HG03039 (cell line): ENCODE data around the gene FZD1.

Experiments used
- ATAC-seq: cut with Tn5 transposase; IDR thresholded peaks from one replicate; pipeline ENCODE4 v1.9.1; 2021; ENCODE audit warnings: mild to moderate bottlenecking, moderate library complexity; ENCODE audit not compliant: unreplicated experiment

Gene FZD1

GRCh38 chr7:91264046-91264923 lies at the start of gene FZD1:
Gene FZD1 (plus strand): TSS chr7:91264433. CDS start chr7:91264881, 448 bp downstream.
- ATAC-seq = peak; percentile 94

- ATAC-seq = no peak
Observed at GRCh38 chr7:91226411-91226810, 37.8 kb upstream of the FZD1 start.

GRCh38 chr7:91228327-91228726 lies 35.9 kb upstream of the FZD1 start:
- no peak for ATAC-seq

- no peak for ATAC-seq
Observed at GRCh38 chr7:91228927-91229558, 35.2 kb upstream of the FZD1 start.

- ATAC-seq = no peak
Observed at GRCh38 chr7:91230100-91230499, 34.1 kb upstream of the FZD1 start.

- ATAC-seq = no peak
Observed at GRCh38 chr7:91230503-91230902, 33.7 kb upstream of the FZD1 start.

- no peak for ATAC-seq
Observed at GRCh38 chr7:91233212-91233611, 31.0 kb upstream of the FZD1 start.

GRCh38 chr7:91235211-91235832 lies 28.9 kb upstream of the FZD1 start:
- no peak for ATAC-seq

GRCh38 chr7:91239171-91239604 lies 25.0 kb upstream of the FZD1 start:
- ATAC-seq = no peak

- no peak for ATAC-seq
Observed at GRCh38 chr7:91239772-91240171, 24.5 kb upstream of the FZD1 start.

GRCh38 chr7:91240376-91240941 lies 23.8 kb upstream of the FZD1 start:
- ATAC-seq = no peak

GRCh38 chr7:91242097-91242844 lies 22.0 kb upstream of the FZD1 start:
- ATAC-seq = no peak

GRCh38 chr7:91243591-91244301 lies 20.5 kb upstream of the FZD1 start:
- ATAC-seq = no peak

GRCh38 chr7:91247500-91247899 lies 16.7 kb upstream of the FZD1 start:
- no peak for ATAC-seq

GRCh38 chr7:91248996-91249395 lies 15.2 kb upstream of the FZD1 start:
- ATAC-seq = no peak

- ATAC-seq = no peak
Observed at GRCh38 chr7:91249506-91250233, 14.6 kb upstream of the FZD1 start.

- no peak for ATAC-seq
Observed at GRCh38 chr7:91250706-91251105, 13.5 kb upstream of the FZD1 start.

- ATAC-seq = no peak
Observed at GRCh38 chr7:91251877-91252276, 12.4 kb upstream of the FZD1 start.

GRCh38 chr7:91263384-91264045 lies 718 bp upstream of the FZD1 start:
- ATAC-seq = no peak
